Endothelial cell of umbilical vein (primary cell): Measurements from ENCODE around the gene SPOPL. TPM values are rescaled to one million over a fixed set of nuclear protein-coding genes. Genes with fewer than 3 reads are reported as not detected.

Experiments
- BruUV-seq: library from RNA; stranded (reverse); fragments of 400-500 nt; replicated peaks from 2 replicates; lab custom pipeline; 2021; lab: Mats Ljungman, UMichigan
- CTCF ChIA-PET: fragments of 300-600, 350-600 bp; sonication (Branson Sonifier 250); formaldehyde crosslinking; loops from one replicate; lab custom pipeline; 2021; ENCODE audit warnings: antibody characterized with exemption, inconsistent platforms; lab: Charles Lee
- POLR2A ChIA-PET: fragments of 300-600, 350-600 bp; sonication (Branson Sonifier 250); formaldehyde crosslinking; loops from one replicate; lab custom pipeline; 2021; ENCODE audit warnings: antibody characterized with exemption, inconsistent platforms; lab: Charles Lee
- DNase-seq: peaks from one replicate; pipeline ENCODE4 v3.0.0-alpha.2; 2011; ENCODE audit warnings: low read depth, low spot score
- FAIRE-seq: peaks from 2 replicates; lab custom pipeline; 2011; peaks lifted over from hg19 to GRCh38; lab: Jason Lieb, UNC
- H2AFZ ChIP-seq: 2 replicates; pipeline ENCODE4 v1.6.0; 2012; ENCODE audit warnings: low read depth, low read length, control low read depth, inconsistent platforms
- H3K27ac ChIP-seq: 2 replicates; pipeline ENCODE4 v1.5.1; 2011; ENCODE audit warnings: low read depth, mild to moderate bottlenecking, control low read depth, low read length, moderate library complexity; ENCODE audit not compliant: insufficient read depth
- H3K27me3 ChIP-seq, 2 experiments: 2 replicates each; pipeline versions ENCODE4 v1.6.0 to v1.6.1; 2011; ENCODE audit warnings: low read length in 2 of 2, mixed read lengths in 1 of 2; ENCODE audit not compliant: control insufficient read depth in 2 of 2, insufficient read depth in 2 of 2
- H3K36me3 ChIP-seq, 2 experiments: 2 replicates in 1 of 2; 3 replicates in 1 of 2; pipeline ENCODE4 v1.5.1; 2011; ENCODE audit warnings: low read length in 2 of 2, mild to moderate bottlenecking in 1 of 2, moderate library complexity in 1 of 2; ENCODE audit not compliant: control insufficient read depth in 2 of 2, insufficient read depth in 2 of 2; ENCODE audit errors: extremely low read depth in 1 of 2
- H3K4me1 ChIP-seq: 3 replicates; pipeline ENCODE4 v1.5.1; 2011; ENCODE audit warnings: mild to moderate bottlenecking, low read length; ENCODE audit not compliant: control insufficient read depth, insufficient read depth; ENCODE audit errors: extremely low read depth
- H3K4me2 ChIP-seq: 2 replicates; pipeline ENCODE4 v1.6.1; 2011; ENCODE audit warnings: low read length, control low read depth, mixed read lengths; ENCODE audit not compliant: insufficient read depth
- H3K4me3 ChIP-seq, 3 experiments: fragments of 200-600 bp in 1 of 3; sonication (generic), shearing (Covaris generic) in 1 of 3; replicated peaks in 1 of 3; 2 replicates each; pipeline ENCODE4 v1.5.1; 2011 to 2016; ENCODE audit warnings: control low read depth in 3 of 3, low read length in 3 of 3, mild to moderate bottlenecking in 2 of 3, inconsistent platforms in 1 of 3, low read depth in 1 of 3, moderate library complexity in 1 of 3; ENCODE audit not compliant: insufficient read depth in 1 of 3
- H3K79me2 ChIP-seq: 2 replicates; pipeline ENCODE4 v1.6.0; 2012; ENCODE audit warnings: low read length, inconsistent platforms; ENCODE audit not compliant: control insufficient read depth, insufficient read depth
- H3K9ac ChIP-seq: replicated peaks from 2 replicates; pipeline ENCODE3; 2011; ENCODE audit warnings: low read length, control low read depth; ENCODE audit not compliant: insufficient read depth; ENCODE audit errors: extremely low read depth
- H3K9me1 ChIP-seq: replicated peaks from 3 replicates; pipeline ENCODE4 v1.6.0; 2011; ENCODE audit warnings: mild to moderate bottlenecking, low read length; ENCODE audit not compliant: control insufficient read depth, insufficient read depth; ENCODE audit errors: extremely low read depth
- H3K9me3 ChIP-seq: replicated peaks from 2 replicates; pipeline ENCODE4 v1.5.1; 2012; ENCODE audit warnings: low read length, inconsistent platforms; ENCODE audit not compliant: control insufficient read depth, insufficient read depth
- H4K20me1 ChIP-seq: replicated peaks from 2 replicates; pipeline ENCODE3; 2011; ENCODE audit warnings: mild to moderate bottlenecking, low read length; ENCODE audit not compliant: control insufficient read depth, insufficient read depth; ENCODE audit errors: extremely low read depth
- EZH2 ChIP-seq: IDR thresholded peaks from 2 replicates; pipeline ENCODE4 v1.6.1; 2012; ENCODE audit warnings: borderline replicate concordance, low read depth, mild to moderate bottlenecking, moderate library complexity, low read length, inconsistent platforms; ENCODE audit not compliant: severe bottlenecking
- FOS ChIP-seq: IDR thresholded peaks from 2 replicates; pipeline ENCODE4 v1.6.1; 2011; ENCODE audit warnings: mild to moderate bottlenecking, low read length, moderate library complexity, borderline replicate concordance; ENCODE audit not compliant: insufficient read depth
- GATA2 ChIP-seq: IDR thresholded peaks from 2 replicates; pipeline ENCODE4 v1.7.0; 2011; ENCODE audit warnings: low read depth, mild to moderate bottlenecking, moderate library complexity, mixed read lengths, low read length; ENCODE audit not compliant: insufficient read length, insufficient read depth
- JUN ChIP-seq: IDR thresholded peaks from 2 replicates; pipeline ENCODE4 v1.6.1; 2011; ENCODE audit warnings: borderline replicate concordance, low read depth; ENCODE audit not compliant: insufficient read length, insufficient read depth
- MYC ChIP-seq: IDR thresholded peaks from one replicate; pipeline ENCODE4 v1.6.1; 2011; ENCODE audit warnings: mild to moderate bottlenecking, low read depth, low read length
- POLR2A ChIP-seq: IDR thresholded peaks from 2 replicates; pipeline ENCODE4 v1.6.1; 2012; ENCODE audit warnings: low read depth, mild to moderate bottlenecking, control low read depth, low read length
- POLR2AphosphoS5 ChIP-seq: IDR thresholded peaks from 2 replicates; pipeline ENCODE4 v1.6.1; 2012; ENCODE audit warnings: low read depth, mild to moderate bottlenecking, control low read depth, low read length, moderate library complexity; ENCODE audit not compliant: insufficient read depth
- dilution Hi-C: fragments of 300-500 bp; cut with MboI; formaldehyde crosslinking; loops from one replicate; pipeline ENCODE4 v1.15.0; 2019; ENCODE audit warnings: low sequenced_read_pairs; ENCODE audit not compliant: extremely low pct_ligation_motif_present
- intact Hi-C: fragments of 100-400 bp; cut with micrococcal nuclease; formaldehyde crosslinking; loops from one replicate; pipeline ENCODE4 v1.10.0; 2022
- polyA plus RNA-seq, 4 experiments: library from polyadenylated mRNA; depleted of rRNA in 3 of 4; stranded (reverse) in 3 of 4; unstranded in 1 of 4; fragments of >200 nt; gene quantifications; 2 replicates each; pipeline versions ENCODE4 v1.2.1 to v1.2.3, GENCODE V29; 2011 to 2012; ENCODE audit warnings: missing spikeins in 1 of 4
- total RNA-seq: library from RNA; stranded (reverse); gene quantifications from 2 replicates; pipeline ENCODE4 v1.2.3, GENCODE V29; 2021
- TF ChIP-seq, protein P1 (sequence below), 2 donors: IDR thresholded peaks; 1 replicate in 1 of 2; 2 replicates in 1 of 2; pipeline ENCODE4 v1.5.1; 2011; ENCODE audit warnings: low read length in 2 of 2, mild to moderate bottlenecking in 2 of 2, moderate library complexity in 2 of 2, control low read depth in 1 of 2, inconsistent platforms in 1 of 2, low read depth in 1 of 2; ENCODE audit not compliant: insufficient read depth in 1 of 2; ENCODE audit errors: extremely low read depth in 1 of 2
- TF ChIP-seq, protein P2 (sequence below): IDR thresholded peaks from 2 replicates; pipeline ENCODE4 v1.6.1; 2011; ENCODE audit not compliant: insufficient read depth, insufficient read length

The SPOPL gene
- total and polyA plus RNA-seq, 2 donors (not counting 3 experiments of a cell fraction or from before 2014, with no cell fraction given) = 3.1 to 17.4 TPM

DNA sequence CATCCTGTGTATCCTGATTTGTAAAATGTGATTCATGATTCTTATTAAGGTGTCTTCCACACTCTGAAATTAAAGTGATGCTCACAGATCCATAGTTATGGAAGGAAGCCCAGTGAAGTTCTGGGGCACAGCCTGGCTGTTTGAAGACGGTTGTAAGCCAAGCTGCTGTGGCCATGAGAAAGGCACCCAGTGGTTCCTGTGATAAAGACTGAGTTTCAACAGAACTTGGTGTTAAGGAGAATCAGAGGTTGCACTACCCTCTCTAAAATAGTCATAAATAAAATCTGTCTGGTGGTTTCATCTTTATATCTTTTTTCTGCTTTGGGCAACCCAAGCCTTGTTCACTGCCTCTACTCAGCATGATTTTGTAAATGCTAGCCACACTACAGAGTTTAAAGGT is 32.2 kb upstream of the SPOPL start:
- Histone ChIP-seq H3K4me2 (no peak overlapping the region), H3K9ac (no peak overlapping the region), H3K9me1 (no peaks in the 10 kb centered on the region), H3K27me3 (no peaks in the 10 kb centered on the region), H3K9me3 (no peaks in the 10 kb centered on the region), H2AFZ (no peak overlapping the region), H3K27ac (no peak overlapping the region), H3K4me3 (no peak overlapping the region), H3K36me3 (no peaks in the 10 kb centered on the region), H3K79me2 (no peaks in the 10 kb centered on the region), H4K20me1 (no peaks in the 10 kb centered on the region), H3K4me1 (peaks cover 7% of the 10 kb centered on the region)
- TF ChIP-seq JUN (no peak), EZH2 (no peak), MYC (no peak)
- TF ChIP-seq, protein P1, sequence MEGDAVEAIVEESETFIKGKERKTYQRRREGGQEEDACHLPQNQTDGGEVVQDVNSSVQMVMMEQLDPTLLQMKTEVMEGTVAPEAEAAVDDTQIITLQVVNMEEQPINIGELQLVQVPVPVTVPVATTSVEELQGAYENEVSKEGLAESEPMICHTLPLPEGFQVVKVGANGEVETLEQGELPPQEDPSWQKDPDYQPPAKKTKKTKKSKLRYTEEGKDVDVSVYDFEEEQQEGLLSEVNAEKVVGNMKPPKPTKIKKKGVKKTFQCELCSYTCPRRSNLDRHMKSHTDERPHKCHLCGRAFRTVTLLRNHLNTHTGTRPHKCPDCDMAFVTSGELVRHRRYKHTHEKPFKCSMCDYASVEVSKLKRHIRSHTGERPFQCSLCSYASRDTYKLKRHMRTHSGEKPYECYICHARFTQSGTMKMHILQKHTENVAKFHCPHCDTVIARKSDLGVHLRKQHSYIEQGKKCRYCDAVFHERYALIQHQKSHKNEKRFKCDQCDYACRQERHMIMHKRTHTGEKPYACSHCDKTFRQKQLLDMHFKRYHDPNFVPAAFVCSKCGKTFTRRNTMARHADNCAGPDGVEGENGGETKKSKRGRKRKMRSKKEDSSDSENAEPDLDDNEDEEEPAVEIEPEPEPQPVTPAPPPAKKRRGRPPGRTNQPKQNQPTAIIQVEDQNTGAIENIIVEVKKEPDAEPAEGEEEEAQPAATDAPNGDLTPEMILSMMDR (IDR thresholded peaks at IDR 0.05; ENCODE audit: extremely low read depth in 1 of 2, insufficient read depth in 1 of 2, low read depth in 1 of 2, low read length in 2 of 2) = no peak
- TF ChIP-seq, protein P2, sequence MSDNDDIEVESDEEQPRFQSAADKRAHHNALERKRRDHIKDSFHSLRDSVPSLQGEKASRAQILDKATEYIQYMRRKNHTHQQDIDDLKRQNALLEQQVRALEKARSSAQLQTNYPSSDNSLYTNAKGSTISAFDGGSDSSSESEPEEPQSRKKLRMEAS = no peak
- no TSS peak for BruUV-seq
- FAIRE-seq = no peak
- CTCF ChIA-PET = no interaction called here
- intact Hi-C loops (no loop called here), dilution Hi-C loops (no loop called here)
- no peak for DNase-seq
- POLR2A ChIA-PET = no interaction called here

DNA sequence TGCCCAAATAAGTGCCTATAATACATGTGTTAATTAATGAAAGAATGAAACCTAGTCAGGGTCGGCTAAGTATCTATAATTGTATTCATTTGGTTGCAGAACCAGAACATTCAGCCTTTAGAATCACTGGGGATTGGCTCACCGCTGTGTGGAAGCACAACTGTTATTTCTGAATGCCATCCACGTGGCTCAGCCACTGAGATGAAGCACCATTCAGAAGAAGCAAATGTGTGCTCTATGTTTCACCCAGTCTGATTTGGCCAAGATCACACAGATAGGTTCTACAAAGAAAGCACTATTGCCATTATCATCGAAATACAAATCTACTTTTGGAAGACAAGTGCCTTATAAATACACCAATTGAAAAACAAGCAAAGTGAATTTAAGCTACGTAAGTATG is 30.6 kb upstream of the SPOPL start:
- H3K9me3 ChIP-seq = no peaks in the 10 kb centered on the region
- peaks cover 21% of the 10 kb centered on the region for H3K4me1 ChIP-seq
- POLR2A ChIA-PET = no interaction called here
- BruUV-seq = no TSS peak
- no peaks in the 10 kb centered on the region for H3K36me3 ChIP-seq
- H2AFZ ChIP-seq = no peak overlapping the region
- no peaks in the 10 kb centered on the region for H4K20me1 ChIP-seq
- H3K4me3 ChIP-seq = no peak overlapping the region
- CTCF ChIA-PET = no interaction called here
- no peak overlapping the region for H3K27ac ChIP-seq
- dilution Hi-C loops = no loop called here
- H3K4me2 ChIP-seq = no peak overlapping the region
- FAIRE-seq (no peak), DNase-seq (no peak)
- H3K9ac ChIP-seq = no peak overlapping the region
- no peaks in the 10 kb centered on the region for H3K79me2 ChIP-seq
- H3K9me1 ChIP-seq = no peaks in the 10 kb centered on the region
- H3K27me3 ChIP-seq = no peaks in the 10 kb centered on the region
- intact Hi-C loops = no loop called here
- TF ChIP-seq GATA2 (no peak), POLR2AphosphoS5 (no peak), POLR2A (no peak), JUN (no peak), FOS (no peak), MYC (no peak), EZH2 (no peak)
- TF ChIP-seq, protein P1 (IDR thresholded peaks at IDR 0.05; ENCODE audit: extremely low read depth in 1 of 2, insufficient read depth in 1 of 2, low read depth in 1 of 2, low read length in 2 of 2) = no peak
- TF ChIP-seq, protein P2 = no peak
